Glomerular endothelial cell (primary cell): Measurements from ENCODE around the gene UMODL1. TPM values are rescaled to one million over a fixed set of nuclear protein-coding genes. Genes with fewer than 3 reads are reported as not detected.
A peak's percentile ranks its signal among the peaks of the same experiment; 100 is the strongest.
"Not testable (repeated sequence)": the region's sequence is repeated elsewhere in the genome, so short reads cannot be mapped to it uniquely, and the experiment has no call there.

Experiments used
- DNase-seq: peaks from one replicate; pipeline ENCODE4 v3.0.0-alpha.2; 2011; ENCODE audit warnings: low read depth, low spot score; ENCODE audit errors: extremely low read depth
- total RNA-seq: library from RNA; depleted of rRNA; stranded (reverse); fragments of >200 nt; gene quantifications from 2 replicates; pipeline ENCODE4 v1.2.3, GENCODE V29; 2015

UMODL1 gene
- total RNA-seq, 1 donor from 2014 or later: not detected

DNA sequence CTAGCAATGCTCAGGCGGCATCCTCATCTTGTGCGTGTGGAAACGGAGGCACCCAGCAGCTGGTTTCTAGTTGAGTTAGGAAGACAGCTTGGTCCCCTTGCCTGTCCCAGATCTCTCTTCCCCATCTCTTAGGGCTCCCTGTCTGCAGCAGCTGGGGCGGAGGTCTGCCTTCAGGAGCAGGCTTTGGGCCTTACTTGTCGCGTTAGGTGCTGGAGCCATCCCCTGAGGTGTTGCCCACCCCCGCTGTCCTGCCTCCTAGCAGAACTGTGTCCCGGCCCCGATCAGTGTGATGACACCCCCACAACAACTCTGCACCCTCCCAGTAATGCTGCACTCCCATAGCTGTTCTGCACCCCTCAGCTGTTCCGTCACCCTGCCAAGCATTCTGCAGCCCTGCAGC lies 40.7 kb downstream of the UMODL1 start:
- no peak for DNase-seq

DNA sequence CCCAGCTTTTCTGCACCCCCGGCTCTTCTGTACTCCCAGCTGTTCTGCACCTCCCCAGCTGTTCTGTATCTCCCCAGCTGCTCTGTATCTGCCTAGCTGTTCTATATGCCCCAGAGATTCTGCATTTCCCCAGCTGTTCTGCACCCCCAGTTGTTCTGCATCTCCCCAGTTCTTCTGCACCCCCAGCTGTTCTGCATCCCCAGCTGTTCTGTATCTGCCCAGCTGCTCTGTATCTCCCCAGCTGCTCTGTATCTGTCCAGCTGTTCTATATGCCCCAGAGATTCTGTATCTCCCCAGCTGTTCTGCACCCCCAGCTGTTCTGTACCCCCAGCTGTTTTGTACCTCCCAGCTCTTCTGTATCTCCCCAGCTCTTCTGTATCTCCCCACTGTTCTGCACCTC lies 41.1 kb downstream of the UMODL1 start:
- DNase-seq: no peak

DNA sequence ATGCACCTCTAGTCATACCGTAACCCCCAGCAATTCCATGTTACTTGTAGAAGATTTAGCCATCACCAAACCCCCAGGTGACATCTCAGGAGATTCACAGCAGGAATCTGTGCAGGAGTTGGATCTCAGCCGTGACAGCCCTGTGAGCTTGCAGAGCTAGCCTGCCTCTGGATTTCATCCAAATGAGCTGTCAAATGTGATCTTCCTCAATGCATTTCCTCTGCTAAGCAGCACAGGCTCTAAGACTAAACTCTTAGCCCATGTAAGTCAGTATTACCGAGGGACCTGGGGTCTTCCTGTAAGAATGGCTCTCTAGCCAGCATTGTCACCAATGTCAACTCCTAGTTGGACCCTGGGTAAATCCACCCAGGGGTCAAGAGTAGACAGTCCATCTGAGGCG lies 41.7 kb downstream of the UMODL1 start:
- DNase-seq: no peak

DNA sequence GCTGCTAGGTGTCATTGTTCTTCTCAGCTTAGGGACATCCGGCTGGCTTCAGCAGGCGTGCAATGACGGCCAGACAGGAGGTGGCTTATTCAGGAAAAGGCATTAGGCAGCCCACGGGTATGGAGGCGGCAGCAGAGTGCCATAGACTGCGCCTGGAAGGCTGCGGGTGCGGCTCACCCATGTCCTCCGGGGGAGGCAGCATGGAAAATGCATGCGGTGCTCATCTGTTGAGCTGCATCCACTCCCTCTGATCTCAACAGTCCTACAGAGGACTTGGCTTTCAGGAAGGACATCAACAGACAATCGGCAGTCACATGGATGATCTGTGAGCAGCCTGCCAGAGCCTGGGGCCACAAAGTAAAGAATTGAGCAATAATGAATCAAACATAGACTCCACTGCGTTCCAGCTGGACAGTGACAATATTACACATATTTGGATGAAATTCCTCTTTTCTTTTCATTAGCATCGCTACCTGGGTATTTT lies 42.9 kb downstream of the UMODL1 start:
- no peak for DNase-seq

DNA sequence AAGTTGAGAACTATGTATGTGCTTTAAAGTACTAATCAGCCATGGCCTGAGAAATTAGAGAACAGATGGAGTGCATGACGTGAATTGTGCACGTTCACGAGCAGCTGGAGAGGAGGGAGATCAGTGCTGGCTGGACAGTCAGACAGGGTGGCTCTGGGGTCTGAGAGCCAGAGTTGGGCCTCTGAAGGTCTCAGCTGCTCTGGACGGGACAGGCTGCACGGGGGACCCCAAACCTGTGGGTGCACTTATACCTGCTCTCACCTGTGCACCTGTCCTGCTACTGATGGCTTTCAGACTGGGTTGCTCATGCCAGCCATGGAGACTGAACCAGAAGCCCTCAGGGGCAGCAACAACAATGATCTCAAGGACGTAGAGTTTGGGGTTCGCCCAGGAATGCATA lies 43.5 kb downstream of the UMODL1 start:
- no peak for DNase-seq

DNA sequence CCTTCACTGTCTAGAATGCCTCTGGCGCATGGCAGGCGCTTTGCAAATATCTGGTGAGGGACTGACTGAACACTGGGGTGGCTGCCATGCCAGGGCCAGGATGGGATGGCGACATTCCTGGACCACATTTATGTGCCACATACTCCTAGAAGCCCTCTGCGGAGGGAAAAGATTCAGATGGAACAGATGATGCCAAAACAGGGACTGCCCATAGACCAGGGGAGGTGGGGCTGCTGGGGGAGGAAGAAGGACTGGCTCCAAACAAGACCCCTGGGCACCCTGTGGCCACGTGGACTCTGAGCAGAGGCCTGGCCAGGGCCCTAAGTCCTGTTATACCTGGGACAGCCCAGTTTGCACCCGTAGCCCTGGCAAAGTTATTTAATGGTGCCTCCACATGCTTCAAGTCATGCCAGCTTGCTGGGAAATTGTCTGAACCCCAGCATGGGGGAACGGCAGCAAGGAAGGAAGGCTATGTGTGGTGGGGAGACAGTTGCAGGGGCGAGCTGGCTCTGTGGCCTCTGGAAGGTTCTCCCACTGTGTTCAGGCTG lies 44.1 kb downstream of the UMODL1 start:
- no peak for DNase-seq

DNA sequence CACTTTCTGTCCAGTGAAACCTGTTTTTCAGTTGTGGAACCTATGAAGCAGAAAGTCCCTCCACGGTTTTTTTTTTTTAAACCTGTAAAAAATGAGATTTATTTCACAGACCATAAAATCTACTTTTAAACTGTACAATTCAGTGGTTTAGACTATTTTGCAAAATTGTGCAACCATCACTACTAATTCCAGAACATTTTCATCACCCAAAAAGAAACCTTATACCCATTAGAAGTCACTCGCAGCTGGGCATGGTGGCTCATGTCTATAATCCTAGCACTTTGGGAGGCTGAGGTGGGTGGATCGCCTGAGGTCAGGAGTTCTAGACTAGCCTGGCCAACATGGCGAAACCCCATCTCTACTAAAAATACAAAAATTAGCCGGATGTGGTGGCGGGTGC lies 45.4 kb downstream of the UMODL1 start:
- not testable (repeated sequence) for DNase-seq

DNA sequence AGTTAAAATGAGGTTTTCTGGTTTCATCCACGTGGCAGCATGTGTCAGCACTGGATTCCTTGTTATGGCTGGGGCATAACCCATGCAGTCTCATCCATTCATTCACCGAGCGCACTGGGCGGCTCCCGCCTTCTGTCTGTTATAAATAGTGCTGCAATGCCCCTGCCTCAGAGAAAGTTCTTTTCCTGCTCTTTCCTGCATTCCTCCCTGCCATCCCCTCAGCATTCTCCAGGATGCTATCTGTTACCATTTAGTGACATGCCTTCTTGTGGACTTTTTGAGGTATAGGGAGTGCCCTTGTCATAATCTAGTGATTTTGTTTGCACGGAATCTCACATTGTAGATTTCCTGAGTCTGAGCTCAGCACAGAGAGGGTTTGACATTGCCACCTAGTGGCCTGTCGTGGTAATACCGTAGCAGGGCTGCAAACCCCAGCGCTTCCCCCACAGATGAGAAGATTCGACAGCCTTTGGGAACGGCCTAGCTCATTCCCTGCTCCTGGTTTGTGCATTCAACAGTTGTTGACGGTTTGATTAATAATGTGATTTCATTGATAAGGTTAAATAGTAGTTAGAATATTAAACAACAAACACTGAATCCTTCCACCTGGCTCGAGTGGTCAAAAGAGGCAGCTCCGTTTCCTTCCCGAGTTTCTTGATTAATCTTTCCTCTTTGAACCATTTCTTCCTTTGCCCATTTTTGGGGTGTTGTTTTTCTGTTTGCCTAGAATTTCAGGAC lies 46.3 kb downstream of the UMODL1 start:
- DNase-seq: peak; percentile 33

DNA sequence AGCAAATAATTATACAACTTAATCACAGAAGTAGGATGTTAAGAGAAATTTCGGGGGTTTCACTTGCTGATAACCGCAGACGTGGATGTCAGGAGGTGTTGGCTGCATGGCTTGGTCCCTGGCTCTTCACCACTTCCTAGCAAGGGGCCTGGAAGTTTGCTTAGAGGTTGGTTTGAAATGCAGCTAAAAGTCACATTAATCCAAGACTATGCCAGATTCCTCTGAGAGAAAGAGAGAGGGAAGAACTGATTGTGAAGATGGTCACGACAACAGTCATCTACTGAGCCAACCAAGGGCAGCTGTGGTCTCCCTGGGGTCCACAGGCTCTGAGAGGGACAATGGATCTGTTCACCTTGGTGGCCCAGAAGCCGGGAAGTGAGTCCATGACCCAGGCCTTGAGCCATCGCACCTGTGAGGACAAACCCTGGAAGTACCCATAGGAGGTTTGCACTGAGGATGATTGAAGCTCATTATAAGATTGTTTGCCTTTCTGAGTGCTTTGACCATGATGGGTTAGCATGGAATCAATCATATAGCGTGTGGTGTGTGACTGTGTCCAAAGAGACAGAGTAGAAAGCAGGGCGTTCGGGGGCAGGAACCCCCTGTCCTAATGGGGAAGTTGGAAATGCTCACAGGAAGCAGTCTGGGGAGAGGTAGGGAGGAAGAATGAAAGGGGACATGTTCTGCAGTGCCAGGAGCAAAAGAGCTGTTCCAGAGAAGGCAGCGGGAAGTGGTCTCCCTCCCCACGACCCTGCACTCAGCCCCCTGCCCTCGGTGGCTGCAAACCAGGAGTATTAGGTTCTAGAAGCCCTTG lies 47.1 kb downstream of the UMODL1 start:
- no peak for DNase-seq

DNA sequence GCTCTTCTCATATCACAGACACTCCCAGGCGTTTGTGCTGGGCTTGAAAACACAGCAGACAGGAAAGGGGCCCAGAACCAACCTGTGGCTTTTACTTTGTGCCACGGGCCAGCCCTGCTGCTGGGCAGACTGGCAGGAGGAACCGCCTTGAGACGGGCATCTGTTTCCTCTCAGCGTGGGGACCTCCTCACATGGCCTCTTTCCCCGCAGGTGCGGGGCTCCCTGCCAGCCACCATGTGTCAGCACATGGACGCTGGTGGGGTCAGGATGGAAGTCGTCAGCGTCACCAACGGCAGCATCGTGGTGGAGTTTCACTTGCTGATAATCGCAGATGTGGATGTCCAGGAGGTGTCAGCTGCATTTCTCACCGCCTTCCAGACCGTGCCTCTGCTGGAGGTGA lies 47.8 kb downstream of the UMODL1 start:
- DNase-seq: no peak

DNA sequence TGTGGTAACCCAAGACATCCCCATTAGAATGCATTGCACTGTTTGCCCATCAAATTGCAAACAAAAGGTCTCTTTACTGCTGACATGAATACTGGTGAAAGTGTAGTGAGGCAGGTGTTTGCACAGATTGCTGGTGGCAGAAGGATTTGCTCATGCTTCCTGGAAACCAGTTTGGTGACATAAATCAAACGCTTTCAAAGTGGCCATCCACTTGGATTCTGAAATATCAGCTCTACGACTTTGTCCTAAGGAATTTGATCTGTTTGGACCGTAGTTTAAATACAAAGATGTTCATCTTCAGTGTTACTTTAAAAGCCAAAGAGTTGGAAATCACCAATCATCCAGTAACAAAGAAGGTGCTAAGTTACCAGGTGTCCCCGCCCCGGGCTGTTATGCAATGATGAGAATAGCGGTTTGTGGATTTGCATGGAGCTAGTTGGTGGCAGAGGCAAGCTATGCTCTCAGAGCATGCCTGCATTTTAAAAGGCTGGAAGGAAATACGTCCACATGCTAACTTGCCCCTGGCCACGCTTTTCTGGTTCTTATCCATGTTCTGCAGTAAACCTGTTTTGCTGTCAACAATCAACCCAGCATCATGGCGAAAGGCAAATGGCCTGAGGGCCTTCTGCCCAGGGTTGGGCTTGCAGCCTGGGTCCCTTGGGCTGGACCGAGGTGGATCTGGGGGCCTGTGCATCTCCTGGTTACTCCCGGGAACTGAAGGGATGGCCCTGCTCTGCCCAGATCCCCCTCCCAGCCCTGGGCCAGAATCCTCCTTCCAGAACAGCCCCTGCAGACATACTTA lies 49.2 kb downstream of the UMODL1 start:
- no peak for DNase-seq

DNA sequence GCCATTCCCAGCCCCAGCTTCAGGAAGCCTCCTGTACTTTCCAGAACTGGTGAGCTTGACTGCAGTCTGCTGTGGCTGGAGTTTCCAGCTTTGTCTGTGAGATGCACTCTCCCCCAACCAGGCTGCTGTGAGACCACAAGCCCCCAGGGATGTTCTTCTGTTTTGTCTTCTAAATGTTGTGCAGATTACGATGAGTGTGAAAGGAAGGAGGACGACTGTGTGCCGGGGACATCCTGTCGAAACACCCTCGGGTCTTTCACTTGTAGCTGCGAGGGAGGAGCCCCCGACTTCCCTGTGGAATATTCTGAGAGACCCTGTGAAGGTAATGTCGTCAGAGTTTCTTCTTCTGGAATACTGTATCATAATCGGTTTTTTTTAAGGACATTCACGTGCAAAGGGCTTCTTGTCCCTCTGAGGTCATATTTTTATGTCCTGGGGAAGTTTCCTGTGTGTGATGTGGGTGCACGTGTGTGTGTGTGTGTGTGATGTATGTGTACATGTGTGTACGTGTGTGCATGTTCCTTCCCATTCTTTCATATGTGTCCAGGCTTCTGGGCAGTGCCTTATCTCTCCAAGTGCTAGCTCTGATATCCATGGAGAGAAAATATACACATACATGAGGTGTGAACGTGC lies 49.9 kb downstream of the UMODL1 start:
- no peak for DNase-seq

DNA sequence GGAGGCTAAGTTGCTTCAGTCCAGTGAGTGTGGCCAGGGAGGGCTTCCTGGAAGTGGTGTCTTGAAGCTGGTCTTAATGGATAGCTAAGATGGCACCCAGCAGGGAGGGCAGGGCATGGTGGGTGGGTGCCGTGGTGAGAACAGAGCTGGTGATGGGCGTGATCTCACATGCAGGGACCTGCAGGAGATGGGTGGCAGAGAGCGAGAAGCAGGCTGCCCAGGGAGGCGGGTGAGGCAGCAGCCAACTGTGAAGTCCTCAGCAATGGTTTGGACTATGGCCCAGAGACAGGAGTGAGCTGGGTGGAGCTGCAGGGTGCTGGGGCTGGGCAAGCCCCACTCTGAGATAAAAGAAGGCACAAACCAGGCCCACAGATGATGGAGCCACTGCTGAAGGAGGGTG lies 50.7 kb downstream of the UMODL1 start:
- no peak for DNase-seq

DNA sequence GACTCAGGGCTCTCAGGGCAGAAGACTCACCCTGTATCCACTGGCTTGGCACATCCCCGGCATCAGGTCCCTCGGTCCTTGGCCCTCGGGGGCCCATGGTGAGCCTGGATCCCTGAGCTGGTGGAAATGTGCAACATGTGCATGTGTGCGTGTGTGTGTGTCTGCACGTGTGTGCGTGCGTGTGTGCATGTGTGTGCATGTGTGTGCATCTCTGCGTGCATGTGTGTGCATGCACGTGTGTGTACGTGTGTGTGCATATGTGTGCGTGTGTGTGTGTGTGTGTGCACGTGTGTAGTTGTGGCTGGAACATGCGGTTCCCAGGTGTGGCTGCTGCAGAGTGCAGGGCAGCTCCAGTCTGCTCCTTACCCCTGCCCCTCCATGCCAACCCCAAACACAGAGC lies 51.3 kb downstream of the UMODL1 start:
- DNase-seq: no peak

DNA sequence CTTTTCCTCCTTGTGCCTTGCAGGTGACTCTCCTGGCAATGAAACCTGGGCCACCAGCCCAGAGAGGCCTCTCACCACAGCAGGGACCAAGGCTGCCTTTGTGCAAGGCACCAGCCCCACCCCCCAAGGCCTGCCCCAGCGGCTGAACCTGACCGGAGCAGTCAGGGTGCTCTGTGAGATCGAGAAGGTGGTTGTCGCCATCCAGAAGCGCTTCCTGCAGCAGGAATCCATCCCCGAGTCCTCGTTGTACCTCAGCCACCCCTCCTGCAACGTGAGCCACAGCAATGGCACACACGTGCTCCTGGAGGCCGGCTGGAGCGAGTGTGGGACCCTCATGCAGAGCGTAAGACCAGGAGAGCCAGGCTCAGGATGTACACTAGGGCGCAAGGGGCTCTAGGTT lies 51.7 kb downstream of the UMODL1 start:
- DNase-seq: no peak

DNA sequence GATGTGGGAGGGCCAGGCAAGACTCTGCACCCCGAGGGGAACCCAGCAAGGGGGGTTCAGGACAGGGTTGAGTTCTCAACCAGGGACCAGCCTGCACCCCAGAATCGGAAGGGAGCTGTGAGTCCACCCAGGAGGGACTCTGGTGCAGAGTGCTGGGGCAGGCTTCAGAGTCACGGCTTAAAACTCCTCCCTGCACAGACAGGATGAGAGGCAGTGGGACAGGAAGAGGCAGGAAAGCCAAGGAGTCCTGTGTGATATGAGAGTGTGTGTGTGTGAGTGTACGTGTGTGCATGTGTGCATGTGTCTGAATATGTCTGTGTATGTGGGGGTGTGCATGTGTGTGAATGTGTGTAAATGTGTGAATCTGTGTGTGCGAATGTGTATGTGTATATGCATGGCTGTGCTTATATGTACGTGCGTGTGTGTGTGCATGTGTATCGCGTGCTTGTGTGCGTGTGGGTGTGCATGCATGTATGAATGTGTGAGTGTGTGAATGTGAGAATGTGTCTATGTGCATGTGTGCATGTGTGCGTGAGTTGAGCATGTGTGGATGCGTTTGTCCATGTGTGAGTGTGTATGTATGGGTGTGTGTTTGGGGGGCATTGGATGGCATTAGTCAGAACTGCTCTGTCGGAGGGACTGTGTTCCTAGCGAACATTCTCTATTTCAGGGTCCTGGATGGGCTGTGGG lies 52.2 kb downstream of the UMODL1 start:
- DNase-seq: no peak

DNA sequence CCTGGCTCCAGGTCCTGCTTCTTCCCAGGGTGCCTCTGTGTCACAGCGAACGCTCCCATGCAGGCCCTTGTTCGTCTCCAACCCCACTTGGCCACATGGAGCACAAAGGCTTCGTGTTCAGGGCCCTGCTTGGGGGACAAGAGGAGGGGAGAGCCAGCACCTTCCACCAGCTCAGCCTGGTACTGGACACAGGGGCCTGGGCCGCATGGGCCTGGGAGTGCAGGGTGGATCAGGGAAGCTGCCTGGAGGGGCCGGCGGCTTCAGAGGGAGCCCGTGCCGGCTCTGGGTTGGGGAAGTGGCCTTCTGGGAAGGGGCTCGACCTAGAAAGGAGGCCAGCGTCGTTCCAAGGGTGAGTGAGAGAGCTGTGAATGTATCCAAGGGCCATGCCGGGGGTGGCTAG lies 53.0 kb downstream of the UMODL1 start:
- no peak for DNase-seq

DNA sequence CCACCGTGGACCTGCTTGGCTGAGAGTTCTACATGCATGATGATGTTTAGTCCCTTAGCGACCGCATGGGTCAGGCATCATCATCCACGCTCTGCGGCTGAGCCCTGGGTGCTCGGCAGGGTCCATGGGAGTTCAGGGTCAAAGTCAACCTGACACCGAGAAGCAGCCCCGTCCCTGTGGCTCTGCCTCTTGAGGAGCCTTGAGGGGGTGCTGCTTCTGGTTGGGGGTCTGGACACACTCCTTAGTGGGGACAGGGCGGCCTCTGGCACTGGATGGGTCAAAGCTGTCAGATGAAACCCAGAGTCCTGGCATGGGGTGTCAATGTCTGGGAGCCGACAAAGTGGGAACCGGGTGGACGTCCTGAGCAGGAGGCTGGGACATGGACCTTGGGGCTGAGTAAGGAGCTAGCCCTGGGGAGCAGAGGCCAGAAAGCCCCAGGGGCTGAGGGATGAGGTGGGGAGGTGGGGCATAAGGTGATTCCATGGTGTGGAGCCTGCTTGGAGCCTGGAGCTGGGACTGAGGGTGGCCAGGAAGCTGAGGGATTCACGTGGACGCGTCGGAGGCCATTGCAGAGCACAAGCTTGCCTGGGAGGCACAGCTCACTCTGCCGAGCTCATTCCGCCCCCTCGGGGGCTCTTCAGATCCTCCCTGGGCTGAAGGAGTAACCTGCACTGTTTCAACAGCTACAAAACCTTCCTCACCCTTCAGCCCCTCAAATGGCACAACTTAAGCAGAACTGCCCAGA lies 53.9 kb downstream of the UMODL1 start:
- no peak for DNase-seq
